SK-N-MC (cell line): Measurements from ENCODE around the gene ECSCR.

Experiments used
- EZH2 ChIP-seq: fragments of 200-600 bp; sonication (generic); IDR thresholded peaks from one replicate; pipeline ENCODE4 v1.6.1; 2017; ENCODE audit warnings: antibody characterized with exemption
- FOXP2 ChIP-seq: optimal IDR thresholded peaks from 2 replicates; pipeline ENCODE3; 2011; ENCODE audit warnings: mild to moderate bottlenecking, moderate library complexity; ENCODE audit not compliant: insufficient read depth; ENCODE audit errors: extremely low read length, control extremely low read depth
- POLR2AphosphoS5 ChIP-seq: IDR thresholded peaks from 2 replicates; pipeline ENCODE4 v1.6.1; 2012; ENCODE audit warnings: mild to moderate bottlenecking, low read depth, low read length, borderline replicate concordance

GRCh38 chr5:139408191-139408590 lies 54.4 kb downstream of the ECSCR start:
- no peak for TF ChIP-seq EZH2
- no peak for TF ChIP-seq POLR2AphosphoS5
- no peak for TF ChIP-seq FOXP2
